ENCODE results near the gene STX8.

STX8 gene

GRCh38 chr17:9334536-9335446, 240.8 kb downstream of the STX8 start:
- FAIRE-seq: no peak
- TF ChIP-seq POLR2A (IDR thresholded peaks at IDR 0.05; ENCODE audit: low read depth, low read length): no peak
- DNase-seq (ENCODE audit: insufficient read length, low spot score): no peak

GRCh38 chr17:9332132-9332494, 243.5 kb downstream of the STX8 start:
- DNase-seq (ENCODE audit: insufficient read length, low spot score) (no peak), FAIRE-seq (no peak)
- TF ChIP-seq POLR2A (IDR thresholded peaks at IDR 0.05; ENCODE audit: low read depth, low read length): no peak

GRCh38 chr17:9331279-9332131, 244.1 kb downstream of the STX8 start:
- DNase-seq (ENCODE audit: insufficient read length, low spot score) (no peak), FAIRE-seq (no peak)
- no peak for TF ChIP-seq POLR2A (IDR thresholded peaks at IDR 0.05; ENCODE audit: low read depth, low read length)

GRCh38 chr17:9330611-9331271, 244.9 kb downstream of the STX8 start:
- DNase-seq (ENCODE audit: insufficient read length, low spot score) (no peak), FAIRE-seq (no peak)
- TF ChIP-seq POLR2A (IDR thresholded peaks at IDR 0.05; ENCODE audit: low read depth, low read length): no peak

- no peak for FAIRE-seq
- no peak for DNase-seq (ENCODE audit: insufficient read length, low spot score)
Observed at GRCh38 chr17:9330141-9330540, 245.5 kb downstream of the STX8 start.

GRCh38 chr17:9329251-9329921, 246.2 kb downstream of the STX8 start:
- FAIRE-seq (no peak), DNase-seq (ENCODE audit: insufficient read length, low spot score) (no peak)
- no peak for TF ChIP-seq POLR2A (IDR thresholded peaks at IDR 0.05; ENCODE audit: low read depth, low read length)

More at GRCh38 chr17:9330141-9330540, 245.5 kb downstream of the STX8 start:
- no peak for TF ChIP-seq POLR2A (IDR thresholded peaks at IDR 0.05; ENCODE audit: low read depth, low read length)

GRCh38 chr17:9324864-9325263, 250.8 kb downstream of the STX8 start:
- no peak for TF ChIP-seq POLR2A (IDR thresholded peaks at IDR 0.05; ENCODE audit: low read depth, low read length)
- DNase-seq (ENCODE audit: insufficient read length, low spot score) (no peak), FAIRE-seq (no peak)

- DNase-seq (ENCODE audit: insufficient read length, low spot score) (no peak), FAIRE-seq (no peak)
Observed at GRCh38 chr17:9322326-9322725, 253.3 kb downstream of the STX8 start.

GRCh38 chr17:9321890-9322289, 253.7 kb downstream of the STX8 start:
- FAIRE-seq: no peak
- no peak for DNase-seq (ENCODE audit: insufficient read length, low spot score)
- no peak for TF ChIP-seq POLR2A (IDR thresholded peaks at IDR 0.05; ENCODE audit: low read depth, low read length)

More at GRCh38 chr17:9322326-9322725, 253.3 kb downstream of the STX8 start:
- no peak for TF ChIP-seq POLR2A (IDR thresholded peaks at IDR 0.05; ENCODE audit: low read depth, low read length)

GRCh38 chr17:9315360-9315759, 260.3 kb downstream of the STX8 start:
- DNase-seq (ENCODE audit: insufficient read length, low spot score) (no peak), FAIRE-seq (no peak)
- no peak for TF ChIP-seq POLR2A (IDR thresholded peaks at IDR 0.05; ENCODE audit: low read depth, low read length)

- DNase-seq (ENCODE audit: insufficient read length, low spot score) (no peak), FAIRE-seq (no peak)
- no peak for TF ChIP-seq POLR2A (IDR thresholded peaks at IDR 0.05; ENCODE audit: low read depth, low read length)
Observed at GRCh38 chr17:9313346-9313745, 262.3 kb downstream of the STX8 start.

GRCh38 chr17:9309216-9309615, 266.4 kb downstream of the STX8 start:
- no peak for TF ChIP-seq POLR2A (IDR thresholded peaks at IDR 0.05; ENCODE audit: low read depth, low read length)
- no peak for DNase-seq (ENCODE audit: insufficient read length, low spot score)
- no peak for FAIRE-seq

GRCh38 chr17:9308069-9308468, 267.6 kb downstream of the STX8 start:
- no peak for DNase-seq (ENCODE audit: insufficient read length, low spot score)
- no peak for FAIRE-seq
- no peak for TF ChIP-seq POLR2A (IDR thresholded peaks at IDR 0.05; ENCODE audit: low read depth, low read length)
